Measurements from ENCODE around the gene ANKRD24. TPM values are rescaled to one million over a fixed set of nuclear protein-coding genes. Genes with fewer than 3 reads are reported as not detected.

The ANKRD24 gene
- total RNA-seq = 0.49 and 0.90 TPM in 2 replicates

GRCh38 chr19:4182084-4182810 is at the start of gene ANKRD24, which contains the start of gene SIRT6:
Gene ANKRD24 (plus strand): TSS chr19:4182689. CDS start chr19:4186426, 3,737 bp downstream.
Gene SIRT6 (minus strand): TSS chr19:4182563. CDS start chr19:4182539, 24 bp downstream.

DNA sequence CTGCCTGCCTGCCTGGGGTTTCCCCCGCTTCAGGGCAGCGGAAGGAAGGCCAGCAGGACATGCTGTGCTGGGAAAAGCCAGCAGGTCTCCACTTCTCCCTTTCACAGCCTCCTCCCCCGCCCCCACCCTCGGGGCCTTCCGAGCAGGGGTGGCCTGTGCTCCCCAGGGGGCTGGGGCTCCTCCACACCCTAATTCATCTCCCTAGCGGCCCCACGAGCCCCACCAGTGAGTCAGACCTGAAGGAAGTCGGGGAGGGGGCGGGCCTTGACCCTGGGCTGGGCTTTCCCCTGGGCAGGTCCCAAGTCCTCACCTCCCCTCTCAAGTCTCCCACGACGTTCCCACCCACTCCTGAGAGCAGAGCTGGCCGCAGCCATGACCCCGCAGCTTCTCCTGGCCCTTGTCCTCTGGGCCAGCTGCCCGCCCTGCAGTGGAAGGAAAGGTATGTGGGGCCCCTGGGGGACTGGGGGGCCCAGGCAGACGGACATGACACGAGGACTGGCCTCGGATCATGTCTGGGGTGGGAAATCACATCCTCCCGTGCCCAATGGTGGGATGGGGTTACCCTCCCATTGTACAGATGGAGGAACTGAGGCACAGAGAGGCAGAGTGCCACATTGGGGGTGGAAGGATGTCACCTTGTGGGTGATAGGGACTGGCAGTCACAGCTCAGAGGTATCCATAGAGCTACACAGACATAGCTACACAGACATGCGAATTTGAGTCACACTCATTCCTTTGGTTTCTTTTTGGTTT is 46.9 kb downstream of the ANKRD24 start, which contains the start of gene EBI3:
EBI3 (plus strand) TSS at position 345 of the 753 bp plus-strand sequence; CDS start at position 373, 28 bp downstream.

GRCh38 chr19:4246767-4247593 is 64.5 kb downstream of the ANKRD24 start, which contains the start of gene YJU2:
Gene YJU2 (plus strand): TSS chr19:4247080. CDS start chr19:4247147, 67 bp downstream.

Other genes with a start within 250 kb of the ANKRD24 start
- gene NMRK2, start 249.6 kb upstream of the ANKRD24 start, total RNA-seq = not detected in 2 replicates
- gene DAPK3, start 211.6 kb upstream of the ANKRD24 start, total RNA-seq = 81.3 and 105 TPM in 2 replicates
- 3,114 and 3,417 TPM in 2 replicates for gene EEF2, start 197.2 kb upstream of the ANKRD24 start, total RNA-seq
- 14.6 and 18.2 TPM in 2 replicates for gene PIAS4, start 175.0 kb upstream of the ANKRD24 start, total RNA-seq
- gene ZBTB7A, start 115.8 kb upstream of the ANKRD24 start, total RNA-seq = 26.9 and 27.3 TPM in 2 replicates
- 177 and 212 TPM in 2 replicates for gene MAP2K2, start 58.6 kb upstream of the ANKRD24 start, total RNA-seq
- not detected in 2 replicates for gene CREB3L3, start 29.1 kb upstream of the ANKRD24 start, total RNA-seq
- gene SIRT6, start 126 bp upstream of the ANKRD24 start, total RNA-seq = 12.6 and 64.3 TPM in 2 replicates
- 0.18 and 3.4 TPM in 2 replicates for gene EBI3, start 46.8 kb downstream of the ANKRD24 start, total RNA-seq
- 14.1 and 14.6 TPM in 2 replicates for gene YJU2, start 64.4 kb downstream of the ANKRD24 start, total RNA-seq
- not detected in 2 replicates for gene SHD, start 96.6 kb downstream of the ANKRD24 start, total RNA-seq
- not detected in 2 replicates for gene TMIGD2, start 119.7 kb downstream of the ANKRD24 start, total RNA-seq
- 3.1 and 6.7 TPM in 2 replicates for gene FSD1, start 121.9 kb downstream of the ANKRD24 start, total RNA-seq
- 1.8 and 2.6 TPM in 2 replicates for gene STAP2, start 156.1 kb downstream of the ANKRD24 start, total RNA-seq
- gene MPND, start 160.9 kb downstream of the ANKRD24 start, total RNA-seq = 1.3 and 3.4 TPM in 2 replicates
- gene SH3GL1, start 217.9 kb downstream of the ANKRD24 start, total RNA-seq = 105 and 109 TPM in 2 replicates
- gene CHAF1A, start 220.0 kb downstream of the ANKRD24 start, total RNA-seq = 4.5 and 12.5 TPM in 2 replicates